Measurements from ENCODE around the gene NEK9. TPM values are rescaled to one million over a fixed set of nuclear protein-coding genes. Genes with fewer than 3 reads are reported as not detected.
A peak's percentile ranks its signal among the peaks of the same experiment; 100 is the strongest.

NEK9 gene
- total and polyA plus RNA-seq, 2 experiments from 2014 or later, result 16.3 to 31.1 TPM

DNA sequence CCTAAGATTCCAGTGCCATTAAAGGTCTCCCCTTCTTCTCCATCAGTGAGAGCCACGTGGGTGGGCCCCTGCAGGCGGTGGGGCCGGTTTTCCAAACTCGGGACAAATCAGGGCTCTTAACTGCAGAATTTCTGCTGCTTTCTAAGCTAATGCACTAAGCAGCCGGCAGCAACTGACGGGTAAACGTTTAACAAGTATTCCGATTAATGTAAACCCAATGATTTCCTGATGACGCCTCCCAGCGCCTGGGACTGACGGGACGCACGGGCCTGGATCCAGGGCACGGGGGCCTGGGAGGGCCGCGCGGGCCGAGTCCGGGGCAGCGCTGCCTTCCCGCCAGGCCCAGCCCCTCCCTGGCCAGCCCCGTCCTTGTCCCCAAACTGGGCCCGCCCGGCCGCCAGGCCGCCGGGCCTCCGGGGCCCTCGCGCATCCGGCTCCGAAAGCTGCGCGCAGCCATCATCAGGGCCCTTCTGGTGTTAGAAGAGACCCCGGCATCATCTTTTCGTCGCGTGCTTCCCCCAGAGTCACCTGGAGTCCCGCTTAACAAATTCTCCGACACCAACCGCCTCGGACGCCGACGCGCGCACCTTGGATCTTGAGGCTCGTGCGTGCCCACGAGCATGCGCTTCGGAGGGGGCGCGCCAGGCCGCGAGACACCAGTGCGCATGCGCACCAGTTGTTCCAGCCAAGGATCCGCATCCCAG is 75.8 kb downstream of the NEK9 start, which contains the start of gene MLH3:
Gene MLH3, minus strand, starts transcription at position 616 of the 704 bp plus-strand sequence. CDS start 1,812 bp downstream, outside the sequence.
- peak within 1 kb of the TSS; percentile 81 for H3K4me2 ChIP-seq
- peak within 1 kb of the TSS; percentile 71 for H3K27ac ChIP-seq (ENCODE audit: low read depth)

DNA sequence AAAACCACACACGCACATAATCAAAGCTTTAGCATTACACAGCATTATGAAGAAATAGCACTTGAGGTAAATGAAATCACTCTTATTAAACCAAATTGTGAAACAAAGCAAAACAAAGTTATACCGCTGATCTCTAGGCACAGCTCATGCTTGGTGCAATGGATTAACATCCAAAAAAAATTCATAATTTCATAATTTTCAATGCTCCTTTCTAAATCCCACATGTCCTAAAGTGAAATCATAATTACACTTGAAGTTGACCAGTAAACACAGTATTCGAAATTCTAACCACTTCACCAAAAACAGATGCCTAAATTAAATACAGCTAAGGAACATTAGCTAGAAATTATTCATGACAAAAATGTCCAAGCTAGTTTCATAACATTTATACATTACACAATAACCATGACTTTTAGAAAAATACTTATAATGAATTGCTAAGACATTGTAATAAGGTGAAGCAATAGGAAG is 77.1 kb downstream of the NEK9 start:
- no peak overlapping the region for H3K4me2 ChIP-seq
- H3K4me1 Mint-ChIP-seq, result no peaks in the 10 kb centered on the region; the same call in 2 of the 3 replicates
- no peaks in the 10 kb centered on the region for H3F3A ChIP-seq (replicated peaks; ENCODE audit: low read depth)

More for the DNA sequence above, 75.8 kb downstream of the NEK9 start, which contains the start of gene MLH3:
- no peaks in the 10 kb centered on the region for H3K36me3 Mint-ChIP-seq (ENCODE audit: low read depth)
- Histone ChIP-seq H4K20me1 (replicated peaks; ENCODE audit: insufficient read depth) (no peaks in the 10 kb centered on the region; the same call in 1 of the 2 replicates), H3K4me1 (ENCODE audit: insufficient read depth) (no peaks in the 10 kb centered on the region), H3F3A (replicated peaks; ENCODE audit: low read depth) (no peaks in the 10 kb centered on the region), H2AFZ (no peak within 1 kb of the TSS), H3K79me2 (replicated peaks; ENCODE audit: insufficient read depth) (peaks cover 3% of the 10 kb centered on the region; the same call in 1 of the 2 replicates), H3K27me3 (ENCODE audit: insufficient read depth) (no peaks in the 10 kb centered on the region), H3K4me3 (peak within 1 kb of the TSS; percentile 65), H3K36me3 (ENCODE audit: insufficient read depth) (no peaks in the 10 kb centered on the region), H3K9me2 (ENCODE audit: insufficient read depth) (no peaks in the 10 kb centered on the region)
- peak; percentile 97 for ATAC-seq
- H3K27ac Mint-ChIP-seq, result peak within 1 kb of the TSS; percentile 87
- no peaks in the 10 kb centered on the region; the same call in 2 of the 3 replicates for H3K4me1 Mint-ChIP-seq
- peaks cover 3% of the 10 kb centered on the region for H3K27me3 Mint-ChIP-seq (ENCODE audit: insufficient read depth, low read depth, poor library complexity)
- H3K9me3 Mint-ChIP-seq, result no peaks in the 10 kb centered on the region; the same call in 1 of the 3 replicates
- peak within 1 kb of the TSS; percentile 82 for H3K4me3 Mint-ChIP-seq
- no peak for TF ChIP-seq EZH2 (IDR thresholded peaks at IDR 0.05; ENCODE audit: low read depth, unreplicated experiment)
- peak; percentile 92 for TF ChIP-seq POLR2AphosphoS5 (IDR thresholded peaks at IDR 0.05; ENCODE audit: low read depth)
- DNase-seq (ENCODE audit: low spot score), result peak; percentile 97

DNA sequence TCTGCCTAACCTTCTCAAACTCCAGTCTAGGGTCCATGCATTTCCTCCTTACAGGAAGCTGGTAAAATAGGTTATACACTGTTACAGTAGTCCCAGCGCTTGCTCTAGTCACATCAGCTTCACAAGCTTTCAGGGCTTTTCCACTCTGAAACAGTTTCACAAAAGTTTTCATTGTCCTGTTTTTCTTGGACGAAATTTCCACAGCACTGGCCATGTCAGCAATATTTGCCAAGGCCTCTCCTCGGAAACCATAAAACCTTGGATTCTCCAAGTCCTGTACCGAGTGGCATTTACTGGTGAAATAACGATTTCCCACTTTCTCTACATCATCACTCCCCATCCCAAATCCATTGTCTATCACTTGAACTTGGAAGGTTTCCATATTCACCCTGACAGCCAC is 77.7 kb downstream of the NEK9 start:
- 0 out of 2 replicates have a peak, but pooled peaks cover 6% of the 10 kb centered on the region for H3K79me2 ChIP-seq (replicated peaks; ENCODE audit: insufficient read depth)
- H3K27me3 Mint-ChIP-seq (ENCODE audit: insufficient read depth, low read depth, poor library complexity), result peaks cover 3% of the 10 kb centered on the region
- no peaks in the 10 kb centered on the region for H3K36me3 Mint-ChIP-seq (ENCODE audit: low read depth)
- no peak overlapping the region for H2AFZ ChIP-seq
- H3K4me1 Mint-ChIP-seq, result no peaks in the 10 kb centered on the region; the same call in 2 of the 3 replicates
- no peaks in the 10 kb centered on the region for H3K27me3 ChIP-seq (ENCODE audit: insufficient read depth)
- H3K4me3 ChIP-seq, result no peak overlapping the region
- no peaks in the 10 kb centered on the region; the same call in 1 of the 3 replicates for H3K9me3 Mint-ChIP-seq
- no peaks in the 10 kb centered on the region for H3K36me3 ChIP-seq (ENCODE audit: insufficient read depth)
- no peaks in the 10 kb centered on the region for H3K9me2 ChIP-seq (ENCODE audit: insufficient read depth)
- no peaks in the 10 kb centered on the region for H3F3A ChIP-seq (replicated peaks; ENCODE audit: low read depth)
- H3K4me2 ChIP-seq, result no peak overlapping the region
- H3K27ac ChIP-seq (ENCODE audit: low read depth), result no peak overlapping the region
- 0 out of 2 replicates have a peak, but pooled peaks cover 2% of the 10 kb centered on the region for H4K20me1 ChIP-seq (replicated peaks; ENCODE audit: insufficient read depth)
- no peak for DNase-seq (ENCODE audit: low spot score)
- H3K4me1 ChIP-seq (ENCODE audit: insufficient read depth), result no peaks in the 10 kb centered on the region
- no peak overlapping the region for H3K27ac Mint-ChIP-seq
- H3K4me3 Mint-ChIP-seq, result no peak overlapping the region
- no peak for ATAC-seq
- TF ChIP-seq EZH2phosphoT487 (IDR thresholded peaks at IDR 0.05; ENCODE audit: unreplicated experiment), result no peak
- TF ChIP-seq EZH2 (IDR thresholded peaks at IDR 0.05; ENCODE audit: low read depth, unreplicated experiment), result no peak
- TF ChIP-seq NANOG (IDR thresholded peaks at IDR 0.05; ENCODE audit: borderline replicate concordance), result no peak
- TF ChIP-seq POLR2AphosphoS5 (IDR thresholded peaks at IDR 0.05; ENCODE audit: low read depth), result no peak
- TF ChIP-seq ZNF114 (CRISPR knock-in tag; IDR thresholded peaks at IDR 0.05), result no peak
- TF ChIP-seq, protein P1, sequence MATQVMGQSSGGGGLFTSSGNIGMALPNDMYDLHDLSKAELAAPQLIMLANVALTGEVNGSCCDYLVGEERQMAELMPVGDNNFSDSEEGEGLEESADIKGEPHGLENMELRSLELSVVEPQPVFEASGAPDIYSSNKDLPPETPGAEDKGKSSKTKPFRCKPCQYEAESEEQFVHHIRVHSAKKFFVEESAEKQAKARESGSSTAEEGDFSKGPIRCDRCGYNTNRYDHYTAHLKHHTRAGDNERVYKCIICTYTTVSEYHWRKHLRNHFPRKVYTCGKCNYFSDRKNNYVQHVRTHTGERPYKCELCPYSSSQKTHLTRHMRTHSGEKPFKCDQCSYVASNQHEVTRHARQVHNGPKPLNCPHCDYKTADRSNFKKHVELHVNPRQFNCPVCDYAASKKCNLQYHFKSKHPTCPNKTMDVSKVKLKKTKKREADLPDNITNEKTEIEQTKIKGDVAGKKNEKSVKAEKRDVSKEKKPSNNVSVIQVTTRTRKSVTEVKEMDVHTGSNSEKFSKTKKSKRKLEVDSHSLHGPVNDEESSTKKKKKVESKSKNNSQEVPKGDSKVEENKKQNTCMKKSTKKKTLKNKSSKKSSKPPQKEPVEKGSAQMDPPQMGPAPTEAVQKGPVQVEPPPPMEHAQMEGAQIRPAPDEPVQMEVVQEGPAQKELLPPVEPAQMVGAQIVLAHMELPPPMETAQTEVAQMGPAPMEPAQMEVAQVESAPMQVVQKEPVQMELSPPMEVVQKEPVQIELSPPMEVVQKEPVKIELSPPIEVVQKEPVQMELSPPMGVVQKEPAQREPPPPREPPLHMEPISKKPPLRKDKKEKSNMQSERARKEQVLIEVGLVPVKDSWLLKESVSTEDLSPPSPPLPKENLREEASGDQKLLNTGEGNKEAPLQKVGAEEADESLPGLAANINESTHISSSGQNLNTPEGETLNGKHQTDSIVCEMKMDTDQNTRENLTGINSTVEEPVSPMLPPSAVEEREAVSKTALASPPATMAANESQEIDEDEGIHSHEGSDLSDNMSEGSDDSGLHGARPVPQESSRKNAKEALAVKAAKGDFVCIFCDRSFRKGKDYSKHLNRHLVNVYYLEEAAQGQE (IDR thresholded peaks at IDR 0.05; ENCODE audit: unreplicated experiment), result no peak

More for the DNA sequence above, 77.1 kb downstream of the NEK9 start:
- H3K4me1 ChIP-seq (ENCODE audit: insufficient read depth), result no peaks in the 10 kb centered on the region
- no peak overlapping the region for H3K27ac Mint-ChIP-seq
- no peak for DNase-seq (ENCODE audit: low spot score)
- H3K27ac ChIP-seq (ENCODE audit: low read depth), result no peak overlapping the region
- H3K36me3 ChIP-seq (ENCODE audit: insufficient read depth), result no peaks in the 10 kb centered on the region
- H2AFZ ChIP-seq, result no peak overlapping the region
- peaks cover 3% of the 10 kb centered on the region for H3K27me3 Mint-ChIP-seq (ENCODE audit: insufficient read depth, low read depth, poor library complexity)
- H3K9me2 ChIP-seq (ENCODE audit: insufficient read depth), result no peaks in the 10 kb centered on the region
- no peaks in the 10 kb centered on the region; the same call in 1 of the 2 replicates for H4K20me1 ChIP-seq (replicated peaks; ENCODE audit: insufficient read depth)
- no peaks in the 10 kb centered on the region; the same call in 1 of the 3 replicates for H3K9me3 Mint-ChIP-seq
- no peak for TF ChIP-seq NANOG (IDR thresholded peaks at IDR 0.05; ENCODE audit: borderline replicate concordance)
- no peak for TF ChIP-seq EZH2 (IDR thresholded peaks at IDR 0.05; ENCODE audit: low read depth, unreplicated experiment)
- TF ChIP-seq, protein P2, sequence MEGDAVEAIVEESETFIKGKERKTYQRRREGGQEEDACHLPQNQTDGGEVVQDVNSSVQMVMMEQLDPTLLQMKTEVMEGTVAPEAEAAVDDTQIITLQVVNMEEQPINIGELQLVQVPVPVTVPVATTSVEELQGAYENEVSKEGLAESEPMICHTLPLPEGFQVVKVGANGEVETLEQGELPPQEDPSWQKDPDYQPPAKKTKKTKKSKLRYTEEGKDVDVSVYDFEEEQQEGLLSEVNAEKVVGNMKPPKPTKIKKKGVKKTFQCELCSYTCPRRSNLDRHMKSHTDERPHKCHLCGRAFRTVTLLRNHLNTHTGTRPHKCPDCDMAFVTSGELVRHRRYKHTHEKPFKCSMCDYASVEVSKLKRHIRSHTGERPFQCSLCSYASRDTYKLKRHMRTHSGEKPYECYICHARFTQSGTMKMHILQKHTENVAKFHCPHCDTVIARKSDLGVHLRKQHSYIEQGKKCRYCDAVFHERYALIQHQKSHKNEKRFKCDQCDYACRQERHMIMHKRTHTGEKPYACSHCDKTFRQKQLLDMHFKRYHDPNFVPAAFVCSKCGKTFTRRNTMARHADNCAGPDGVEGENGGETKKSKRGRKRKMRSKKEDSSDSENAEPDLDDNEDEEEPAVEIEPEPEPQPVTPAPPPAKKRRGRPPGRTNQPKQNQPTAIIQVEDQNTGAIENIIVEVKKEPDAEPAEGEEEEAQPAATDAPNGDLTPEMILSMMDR (conservative IDR thresholded peaks at IDR 0.05; ENCODE audit: low read depth in 2 of 2), result no peak
- no peak for ATAC-seq
- no peaks in the 10 kb centered on the region for H3K36me3 Mint-ChIP-seq (ENCODE audit: low read depth)
- H3K79me2 ChIP-seq (replicated peaks; ENCODE audit: insufficient read depth), result 0 out of 2 replicates have a peak, but pooled peaks cover 6% of the 10 kb centered on the region
- no peaks in the 10 kb centered on the region for H3K27me3 ChIP-seq (ENCODE audit: insufficient read depth)
- H3K4me3 Mint-ChIP-seq, result peak overlapping the region; percentile 82; the same call in 2 of the 3 replicates
- H3K4me3 ChIP-seq, result no peak overlapping the region
